Stimulated activated CD4-positive, alpha-beta T cell treated with anti-CD3 and anti-CD28 coated beads, Interleukin-12 subunit alpha, Interleukin-12 subunit beta, amount 100 ng/mL, for 24 hours (primary cell): Measurements from ENCODE around the gene CFAP161.
"Not testable (repeated sequence)": the region's sequence is repeated elsewhere in the genome, so short reads cannot be mapped to it uniquely, and the experiment has no call there.

Source experiments
- DNase-seq, 2 experiments: peaks; one replicate each; pipeline ENCODE4 v3.0.0-alpha.2; 2020; ENCODE audit warnings: low read depth in 2 of 2

The CFAP161 gene

GRCh38 chr15:81107889-81108288 is 26.2 kb upstream of the CFAP161 start:
- no peak for DNase-seq

- no peak for DNase-seq
Measured at GRCh38 chr15:81108427-81108826, 25.6 kb upstream of the CFAP161 start.

GRCh38 chr15:81111018-81111417 is 23.1 kb upstream of the CFAP161 start:
- DNase-seq, result no peak

GRCh38 chr15:81111510-81112470 is 22.3 kb upstream of the CFAP161 start:
- DNase-seq, result no peak

GRCh38 chr15:81113204-81113657 is 20.8 kb upstream of the CFAP161 start:
- no peak for DNase-seq

- no peak for DNase-seq
Measured at GRCh38 chr15:81113861-81114291, 20.2 kb upstream of the CFAP161 start.

- no peak for DNase-seq
Measured at GRCh38 chr15:81115054-81115939, 18.8 kb upstream of the CFAP161 start.

GRCh38 chr15:81117136-81117535 is 16.9 kb upstream of the CFAP161 start:
- DNase-seq, result no peak

- no peak for DNase-seq
Measured at GRCh38 chr15:81117581-81117980, 16.5 kb upstream of the CFAP161 start.

GRCh38 chr15:81118361-81118760 is 15.7 kb upstream of the CFAP161 start:
- DNase-seq, result no peak

- no peak for DNase-seq
Measured at GRCh38 chr15:81120069-81120468, 14.0 kb upstream of the CFAP161 start.

GRCh38 chr15:81126892-81127291 is 7.2 kb upstream of the CFAP161 start:
- DNase-seq, result no peak

GRCh38 chr15:81141478-81141877 is 7.4 kb downstream of the CFAP161 start:
- not testable (repeated sequence) for DNase-seq

- DNase-seq, result no peak
Measured at GRCh38 chr15:81146006-81146405, 11.9 kb downstream of the CFAP161 start.

- DNase-seq, result no peak
Measured at GRCh38 chr15:81146466-81146865, 12.4 kb downstream of the CFAP161 start.

- no peak for DNase-seq
Measured at GRCh38 chr15:81151389-81151788, 17.3 kb downstream of the CFAP161 start.

GRCh38 chr15:81152339-81152738 is 18.3 kb downstream of the CFAP161 start:
- no peak for DNase-seq

GRCh38 chr15:81152799-81153198 is 18.7 kb downstream of the CFAP161 start:
- no peak for DNase-seq

GRCh38 chr15:81155375-81156218 is 21.5 kb downstream of the CFAP161 start:
- no peak for DNase-seq

GRCh38 chr15:81156324-81156723 is 22.3 kb downstream of the CFAP161 start:
- DNase-seq, result no peak

- DNase-seq, result no peak
Measured at GRCh38 chr15:81157195-81157938, 23.3 kb downstream of the CFAP161 start.
